GM21526 (cell line): Measurements from ENCODE around the gene CARMIL3.
"Not testable (repeated sequence)": the region's sequence is repeated elsewhere in the genome, so short reads cannot be mapped to it uniquely, and the experiment has no call there.

Experiments used
- ATAC-seq: cut with Tn5 transposase; IDR thresholded peaks from one replicate; pipeline ENCODE4 v1.9.1; 2021; ENCODE audit warnings: moderate library complexity; ENCODE audit not compliant: unreplicated experiment, low FRiP score

CARMIL3 gene, protein sequence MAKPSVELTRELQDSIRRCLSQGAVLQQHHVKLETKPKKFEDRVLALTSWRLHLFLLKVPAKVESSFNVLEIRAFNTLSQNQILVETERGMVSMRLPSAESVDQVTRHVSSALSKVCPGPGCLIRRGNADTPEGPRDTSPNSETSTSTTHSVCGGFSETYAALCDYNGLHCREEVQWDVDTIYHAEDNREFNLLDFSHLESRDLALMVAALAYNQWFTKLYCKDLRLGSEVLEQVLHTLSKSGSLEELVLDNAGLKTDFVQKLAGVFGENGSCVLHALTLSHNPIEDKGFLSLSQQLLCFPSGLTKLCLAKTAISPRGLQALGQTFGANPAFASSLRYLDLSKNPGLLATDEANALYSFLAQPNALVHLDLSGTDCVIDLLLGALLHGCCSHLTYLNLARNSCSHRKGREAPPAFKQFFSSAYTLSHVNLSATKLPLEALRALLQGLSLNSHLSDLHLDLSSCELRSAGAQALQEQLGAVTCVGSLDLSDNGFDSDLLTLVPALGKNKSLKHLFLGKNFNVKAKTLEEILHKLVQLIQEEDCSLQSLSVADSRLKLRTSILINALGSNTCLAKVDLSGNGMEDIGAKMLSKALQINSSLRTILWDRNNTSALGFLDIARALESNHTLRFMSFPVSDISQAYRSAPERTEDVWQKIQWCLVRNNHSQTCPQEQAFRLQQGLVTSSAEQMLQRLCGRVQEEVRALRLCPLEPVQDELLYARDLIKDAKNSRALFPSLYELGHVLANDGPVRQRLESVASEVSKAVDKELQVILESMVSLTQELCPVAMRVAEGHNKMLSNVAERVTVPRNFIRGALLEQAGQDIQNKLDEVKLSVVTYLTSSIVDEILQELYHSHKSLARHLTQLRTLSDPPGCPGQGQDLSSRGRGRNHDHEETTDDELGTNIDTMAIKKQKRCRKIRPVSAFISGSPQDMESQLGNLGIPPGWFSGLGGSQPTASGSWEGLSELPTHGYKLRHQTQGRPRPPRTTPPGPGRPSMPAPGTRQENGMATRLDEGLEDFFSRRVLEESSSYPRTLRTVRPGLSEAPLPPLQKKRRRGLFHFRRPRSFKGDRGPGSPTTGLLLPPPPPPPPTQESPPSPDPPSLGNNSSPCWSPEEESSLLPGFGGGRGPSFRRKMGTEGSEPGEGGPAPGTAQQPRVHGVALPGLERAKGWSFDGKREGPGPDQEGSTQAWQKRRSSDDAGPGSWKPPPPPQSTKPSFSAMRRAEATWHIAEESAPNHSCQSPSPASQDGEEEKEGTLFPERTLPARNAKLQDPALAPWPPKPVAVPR (N-terminal part only)

DNA sequence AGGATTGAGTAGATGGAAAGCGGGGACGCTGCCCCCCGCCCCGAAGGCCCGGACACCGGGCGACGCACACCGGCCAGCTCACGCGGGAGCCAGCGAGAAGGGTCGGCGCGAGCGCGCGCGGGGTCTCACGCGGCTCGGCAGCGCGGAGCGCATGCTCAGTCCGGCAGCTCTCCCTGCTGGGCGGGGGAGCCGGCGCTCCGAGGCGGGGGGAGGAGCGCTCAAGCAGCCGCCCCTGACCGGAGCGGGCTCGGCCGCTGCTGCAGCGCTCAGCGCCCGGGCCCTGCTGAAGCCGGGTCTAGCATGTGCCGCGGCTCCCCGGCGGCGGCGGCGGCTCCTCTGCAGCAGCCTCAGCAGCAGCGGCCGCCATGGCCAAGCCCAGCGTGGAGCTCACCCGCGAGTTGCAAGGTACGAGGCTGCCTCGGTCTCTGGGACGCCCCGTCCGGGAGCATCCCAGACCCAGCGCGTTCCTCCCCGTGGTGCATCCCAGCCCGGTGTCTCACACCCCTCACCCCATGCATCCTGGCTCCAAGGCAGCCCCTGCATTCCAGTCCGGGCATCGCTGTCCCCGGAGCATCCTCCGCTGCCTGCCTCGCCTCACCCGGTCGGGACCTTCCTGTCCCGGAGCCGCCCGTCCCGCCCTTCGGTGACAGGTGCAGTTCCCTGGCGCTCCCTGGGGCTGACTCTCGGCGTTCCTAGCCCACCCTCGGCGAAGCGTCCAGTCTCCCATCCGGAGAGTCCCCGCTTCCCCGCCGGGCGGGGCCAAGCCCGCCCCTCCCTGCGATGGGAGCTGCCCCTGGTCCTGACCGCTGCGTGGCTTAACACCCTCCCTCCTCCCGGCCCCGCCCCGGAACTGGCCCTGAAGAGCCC, at the start of gene CARMIL3:
CARMIL3 (plus strand) TSS at position 221 of the 867 bp plus-strand sequence; CDS start at position 366, 145 bp downstream.
- ATAC-seq: peak; percentile 62

DNA sequence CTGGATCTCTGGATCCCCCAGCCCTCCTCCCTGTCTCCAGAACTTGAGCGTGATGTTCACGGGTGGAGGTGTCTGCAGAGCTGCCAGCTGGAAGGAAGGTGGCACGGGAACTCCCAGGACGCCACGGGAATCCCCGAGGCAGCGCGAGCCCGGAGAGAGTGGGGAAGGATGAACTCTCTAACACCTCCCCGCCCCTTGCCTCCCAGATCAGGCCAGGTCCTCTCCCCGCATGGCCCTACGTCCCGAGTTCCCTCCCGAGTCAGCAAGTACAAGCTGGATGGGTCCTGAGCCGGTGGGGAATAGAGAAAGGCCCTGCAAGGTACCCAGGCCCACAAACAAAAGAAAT, 45.4 kb upstream of the CARMIL3 start:
- peak; percentile 16 for ATAC-seq

DNA sequence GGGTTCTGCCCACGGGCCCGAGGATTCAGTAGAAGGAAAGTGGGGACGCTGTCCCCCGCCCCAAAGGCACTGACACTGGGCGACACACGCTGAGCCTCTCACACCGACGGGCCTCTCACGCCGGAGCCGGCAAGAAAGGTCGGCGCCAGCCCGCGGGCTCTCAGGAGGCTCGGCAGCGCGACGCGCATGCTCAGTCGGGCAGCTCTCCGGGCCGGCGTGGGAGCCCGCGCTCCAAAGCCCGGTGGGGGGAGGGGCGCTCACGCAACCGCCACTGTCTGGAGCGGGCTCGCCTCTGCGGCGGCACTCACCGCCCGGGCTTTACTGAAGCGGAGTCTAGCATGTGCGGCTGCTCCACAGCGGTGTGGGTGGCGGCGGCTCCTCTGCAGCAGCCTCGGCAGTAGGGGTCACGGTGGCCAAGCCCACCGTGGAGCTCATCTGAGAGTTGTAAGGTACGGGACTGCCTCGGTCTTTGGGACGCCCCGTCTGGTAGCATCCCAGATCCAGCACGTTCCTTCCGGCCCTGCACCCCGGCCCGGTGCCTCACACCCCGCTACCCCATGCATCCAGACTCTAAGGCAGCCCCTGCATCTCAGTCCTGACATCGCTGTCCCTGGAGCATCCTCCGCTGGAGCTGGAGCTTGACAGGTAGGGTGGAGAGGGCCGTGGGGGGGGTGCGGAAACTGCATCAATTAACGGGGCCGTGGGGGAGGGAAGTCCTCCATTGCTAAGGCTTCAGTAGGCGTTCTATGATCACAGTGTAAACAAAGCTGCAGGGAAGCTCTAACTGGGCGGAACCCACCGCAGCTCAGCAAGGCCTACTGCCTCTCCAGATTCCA, 44.8 kb upstream of the CARMIL3 start:
- peak; percentile 91 for ATAC-seq

DNA sequence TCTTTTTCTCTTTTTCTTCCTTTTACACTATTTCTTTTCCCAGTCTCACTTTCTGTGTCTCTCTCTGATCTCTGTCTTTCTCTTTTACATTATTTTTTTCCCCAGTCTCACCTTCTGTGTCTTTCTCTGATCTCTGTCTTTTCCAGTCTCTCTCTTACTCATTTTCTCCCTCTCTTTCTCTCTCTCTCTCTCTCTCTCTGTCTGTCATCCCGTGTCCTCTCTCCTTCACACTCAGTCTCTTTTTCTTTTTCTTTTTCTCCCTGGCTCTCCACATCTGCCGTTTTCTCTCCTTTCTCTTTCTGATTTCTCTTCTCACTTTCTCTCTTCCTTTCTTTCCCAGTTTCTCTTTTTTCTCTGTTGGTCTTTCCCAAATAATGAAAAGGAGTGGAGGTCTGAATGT, 40.8 kb upstream of the CARMIL3 start:
- ATAC-seq: no peak

DNA sequence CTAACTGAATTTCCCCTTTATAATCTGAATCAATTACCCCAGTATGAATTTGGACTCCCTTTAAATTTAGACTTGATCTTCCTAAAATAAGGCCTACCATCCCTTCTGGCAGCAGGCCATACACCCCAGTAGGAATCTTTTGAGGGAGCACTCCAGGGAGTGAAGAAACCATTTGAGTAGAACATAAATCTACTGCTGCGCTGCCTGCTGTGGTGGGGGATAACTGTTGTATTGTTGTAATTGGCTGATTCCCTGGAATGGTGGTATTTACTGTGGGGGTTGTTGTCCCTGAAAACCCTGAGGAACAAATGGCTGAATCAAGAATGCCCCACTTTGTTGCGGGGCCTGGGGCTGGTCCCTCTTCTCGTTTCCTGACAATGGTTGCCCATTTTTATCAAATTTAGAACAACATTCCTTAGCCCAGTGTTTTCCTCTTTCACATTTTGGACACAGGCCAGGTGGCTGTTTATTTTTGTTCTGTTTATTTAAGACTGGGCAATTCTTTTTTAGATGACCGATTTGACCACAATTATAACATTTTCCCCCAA, 39.0 kb upstream of the CARMIL3 start:
- ATAC-seq: not testable (repeated sequence)

DNA sequence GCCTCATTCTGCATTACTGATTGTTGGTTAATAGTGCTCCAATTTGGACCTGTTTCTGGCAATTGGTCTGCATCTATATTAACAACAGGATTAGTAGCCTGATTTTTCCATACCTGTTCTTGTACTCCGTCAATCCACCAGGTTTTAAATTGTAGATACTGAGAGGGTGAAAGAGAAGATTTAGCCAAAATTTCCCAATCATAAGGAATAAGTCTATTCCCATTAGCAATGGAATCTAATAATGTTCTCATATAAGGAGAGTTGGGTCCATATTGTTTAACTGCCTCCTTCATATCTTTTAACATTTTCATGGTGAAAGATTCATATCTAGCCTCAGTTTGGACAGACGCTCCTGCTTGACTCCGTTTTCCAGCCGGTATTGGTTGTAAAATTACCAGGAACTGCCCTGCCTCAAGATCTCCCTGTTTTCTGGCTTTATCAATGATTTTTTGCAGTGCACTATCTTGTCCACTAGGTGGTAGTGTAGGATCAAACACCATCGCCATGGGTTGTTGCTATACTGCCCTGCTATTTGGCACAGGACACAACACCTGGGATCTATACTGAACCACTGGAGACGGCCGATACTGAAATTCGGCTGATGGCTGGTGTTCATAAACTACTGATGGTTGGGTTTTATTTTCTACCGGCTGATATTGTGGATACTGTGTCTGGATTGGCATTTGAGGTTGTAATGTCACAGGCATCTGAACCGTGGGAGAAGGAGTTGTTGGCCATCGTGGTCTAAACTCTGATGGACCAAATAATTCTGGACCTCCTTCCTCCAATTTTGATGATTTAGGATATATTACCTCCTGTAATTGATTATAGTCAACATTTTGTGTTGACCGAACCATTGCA, 37.9 kb upstream of the CARMIL3 start:
- no peak for ATAC-seq

DNA sequence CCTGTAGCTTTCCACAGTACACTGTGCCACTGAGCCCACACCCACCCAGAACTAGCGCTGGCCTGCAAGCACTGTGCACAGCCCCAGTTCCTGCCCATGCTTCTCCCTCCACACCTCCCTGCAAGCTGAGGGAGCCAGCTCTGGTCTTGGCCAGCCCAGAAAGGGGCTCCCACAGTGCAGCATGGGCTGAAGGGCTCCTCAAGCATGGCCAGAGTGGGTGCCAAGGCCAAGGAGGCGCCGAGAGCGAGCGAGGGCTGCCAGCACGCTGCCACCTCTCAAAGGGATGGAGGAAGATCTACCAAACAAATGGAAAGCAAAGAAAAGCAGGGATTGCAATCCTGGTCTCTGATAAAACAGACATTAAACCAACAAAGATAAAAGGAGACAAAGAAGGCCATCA, 36.1 kb upstream of the CARMIL3 start:
- not testable (repeated sequence) for ATAC-seq

DNA sequence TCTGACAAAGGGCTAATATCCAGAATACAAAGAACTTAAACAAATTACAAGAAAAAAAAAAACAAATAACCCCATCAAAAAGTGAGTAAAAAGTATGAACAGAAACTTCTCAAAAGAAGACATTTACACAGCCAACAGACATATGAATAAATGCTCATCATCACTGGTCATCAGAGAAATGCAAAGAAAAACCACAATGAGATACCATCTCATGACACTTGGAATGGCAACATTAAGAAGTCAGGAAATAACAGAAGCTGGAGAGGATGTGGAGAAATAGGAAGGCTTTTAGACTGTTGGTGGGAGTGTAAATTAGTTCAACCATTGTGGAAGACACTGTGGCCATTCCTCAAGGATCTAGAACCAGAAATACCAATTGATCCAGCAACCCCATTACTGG, 32.8 kb upstream of the CARMIL3 start:
- ATAC-seq: not testable (repeated sequence)

DNA sequence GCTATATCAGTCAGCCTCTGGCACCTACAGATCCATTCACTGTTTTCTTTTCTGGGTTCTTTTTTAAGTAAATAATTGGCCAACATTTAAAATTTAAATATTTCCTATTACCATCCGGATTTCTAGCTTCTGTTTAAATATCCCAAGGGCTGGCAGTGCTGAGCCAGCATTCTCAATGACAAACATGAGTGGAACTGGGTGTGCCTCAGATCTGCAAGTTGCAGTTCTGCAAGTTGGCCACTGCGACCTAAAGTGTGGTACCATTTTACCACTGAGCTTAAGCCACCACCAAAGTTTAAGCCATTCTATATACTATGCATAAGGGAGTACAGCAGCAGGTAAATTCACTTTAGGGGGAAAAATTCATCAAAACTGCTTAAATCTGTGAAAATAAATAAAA, 31.9 kb upstream of the CARMIL3 start:
- ATAC-seq: not testable (repeated sequence)

DNA sequence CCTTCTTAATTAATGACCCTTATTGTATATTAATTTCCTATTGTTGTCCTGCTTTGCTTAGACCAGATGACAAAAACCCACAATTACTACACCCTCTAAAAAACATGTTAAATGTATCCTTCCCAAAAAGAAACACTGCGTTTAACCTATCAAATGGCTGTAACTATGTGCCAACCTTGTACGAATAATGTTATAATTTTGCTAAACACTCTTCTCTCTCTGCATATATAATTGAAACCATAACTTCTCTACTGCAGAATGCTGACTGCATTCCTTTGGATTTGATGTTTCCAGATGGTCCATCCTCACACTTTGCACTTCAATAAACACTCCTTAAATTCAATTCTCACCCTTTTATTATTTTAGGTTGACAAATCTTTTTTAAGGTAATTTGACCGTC, 31.3 kb upstream of the CARMIL3 start:
- ATAC-seq: not testable (repeated sequence)

DNA sequence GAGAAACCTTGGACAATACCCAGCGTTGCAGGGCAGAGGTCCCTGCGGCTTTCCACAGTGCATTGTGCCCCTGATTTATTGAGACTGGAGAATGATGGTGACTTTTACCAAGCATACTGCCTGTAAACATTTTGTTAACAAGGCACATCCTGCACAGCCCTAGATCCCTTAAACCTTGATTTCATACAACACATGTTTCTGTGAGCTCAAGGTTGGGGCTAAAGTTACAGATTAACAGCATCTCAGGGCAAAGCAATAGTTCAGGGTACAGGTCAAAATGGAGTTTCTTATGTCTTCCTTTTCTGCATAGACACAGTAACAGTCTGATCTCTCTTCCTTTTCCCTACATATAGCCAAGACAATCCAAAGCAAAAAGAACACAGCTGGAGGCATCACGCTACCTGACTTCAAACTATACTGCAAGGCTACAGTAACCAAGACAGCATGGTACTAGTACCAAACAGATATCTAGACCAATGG, 26.8 kb upstream of the CARMIL3 start:
- not testable (repeated sequence) for ATAC-seq

DNA sequence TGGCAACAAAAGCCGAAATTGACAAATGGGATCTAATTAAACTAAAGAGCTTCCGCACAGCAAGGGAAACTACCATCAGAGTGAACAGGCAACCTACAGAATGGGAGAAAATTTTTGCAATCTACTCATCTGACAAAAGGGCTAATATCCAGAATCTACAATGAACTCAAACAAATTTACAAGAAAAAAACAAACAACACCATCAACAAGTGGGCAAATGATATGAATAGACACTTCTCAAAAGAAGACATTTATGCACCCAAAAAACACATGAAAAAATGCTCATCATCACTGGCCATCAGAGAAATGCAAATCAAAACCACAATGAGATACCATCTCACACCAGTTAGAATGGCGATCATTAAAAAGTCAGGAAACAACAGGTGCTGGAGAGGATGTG, 22.1 kb upstream of the CARMIL3 start:
- not testable (repeated sequence) for ATAC-seq

DNA sequence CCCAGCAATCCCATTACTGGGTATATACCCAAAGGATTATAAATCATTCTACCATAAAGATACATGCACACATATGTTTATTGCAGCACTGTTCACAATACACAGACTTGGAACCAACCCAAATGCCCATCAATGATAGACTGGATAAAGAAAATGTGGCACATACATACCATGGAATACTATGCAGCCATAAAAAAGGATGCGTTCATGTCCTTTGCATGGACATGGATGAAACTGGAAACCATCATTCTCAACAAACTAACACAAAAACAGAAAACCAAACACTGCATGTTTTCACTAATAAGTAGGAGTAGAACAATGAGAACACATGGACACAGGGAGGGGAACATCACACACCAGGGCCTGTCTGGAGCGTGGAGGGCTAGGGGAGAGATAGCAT, 20.5 kb upstream of the CARMIL3 start:
- ATAC-seq: not testable (repeated sequence)

DNA sequence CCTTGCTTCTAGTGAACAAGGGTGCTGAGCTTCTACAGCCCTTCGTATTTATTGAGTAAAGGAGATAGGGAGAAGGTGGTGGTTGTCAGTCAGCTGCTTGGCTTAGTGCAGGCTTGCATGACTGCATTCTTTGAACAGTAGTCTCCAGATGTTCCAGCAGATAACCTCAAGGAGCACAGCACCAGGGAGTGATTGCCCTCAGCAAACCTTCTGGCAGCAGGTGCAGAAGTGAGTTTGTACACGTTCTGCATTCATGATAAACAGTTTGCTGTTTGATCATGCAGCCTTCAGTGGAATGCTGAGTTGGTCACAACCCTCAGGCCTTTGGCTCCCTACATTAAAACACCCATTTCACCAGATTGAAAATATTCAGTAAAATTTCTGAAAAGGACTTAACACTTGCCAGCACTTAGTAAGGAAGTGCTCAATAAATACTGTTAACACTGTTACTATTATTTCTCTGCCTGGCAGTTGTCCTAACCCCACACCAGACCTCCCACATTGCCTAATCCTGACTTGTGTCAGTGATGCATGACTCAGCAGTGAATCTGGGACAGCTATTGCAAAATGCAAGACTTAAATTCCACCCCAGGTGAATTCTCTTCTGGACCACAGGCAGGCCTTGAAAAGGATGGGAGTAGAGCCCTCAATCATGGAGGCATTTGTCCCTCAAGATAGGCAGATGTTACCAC, 18.9 kb upstream of the CARMIL3 start:
- no peak for ATAC-seq

DNA sequence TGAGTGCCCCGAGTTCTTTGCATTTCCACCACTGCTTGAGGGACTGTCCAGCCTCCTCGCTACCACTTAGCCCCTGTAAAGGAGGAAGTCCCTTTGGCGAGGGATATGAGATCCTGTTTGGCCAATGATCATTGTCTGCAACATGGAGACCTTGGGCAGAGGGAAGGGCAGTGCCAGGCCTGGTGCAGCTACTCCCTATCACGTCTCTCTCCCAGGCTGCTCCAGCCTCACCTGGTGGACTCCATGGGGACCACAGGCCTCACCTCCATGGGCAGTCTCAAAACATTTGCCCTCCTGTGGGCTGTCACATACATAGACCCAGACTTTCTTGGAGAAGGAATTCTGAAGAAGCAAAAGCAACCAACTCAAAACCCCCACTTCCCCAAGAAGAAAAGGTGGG, 16.0 kb upstream of the CARMIL3 start:
- not testable (repeated sequence) for ATAC-seq

DNA sequence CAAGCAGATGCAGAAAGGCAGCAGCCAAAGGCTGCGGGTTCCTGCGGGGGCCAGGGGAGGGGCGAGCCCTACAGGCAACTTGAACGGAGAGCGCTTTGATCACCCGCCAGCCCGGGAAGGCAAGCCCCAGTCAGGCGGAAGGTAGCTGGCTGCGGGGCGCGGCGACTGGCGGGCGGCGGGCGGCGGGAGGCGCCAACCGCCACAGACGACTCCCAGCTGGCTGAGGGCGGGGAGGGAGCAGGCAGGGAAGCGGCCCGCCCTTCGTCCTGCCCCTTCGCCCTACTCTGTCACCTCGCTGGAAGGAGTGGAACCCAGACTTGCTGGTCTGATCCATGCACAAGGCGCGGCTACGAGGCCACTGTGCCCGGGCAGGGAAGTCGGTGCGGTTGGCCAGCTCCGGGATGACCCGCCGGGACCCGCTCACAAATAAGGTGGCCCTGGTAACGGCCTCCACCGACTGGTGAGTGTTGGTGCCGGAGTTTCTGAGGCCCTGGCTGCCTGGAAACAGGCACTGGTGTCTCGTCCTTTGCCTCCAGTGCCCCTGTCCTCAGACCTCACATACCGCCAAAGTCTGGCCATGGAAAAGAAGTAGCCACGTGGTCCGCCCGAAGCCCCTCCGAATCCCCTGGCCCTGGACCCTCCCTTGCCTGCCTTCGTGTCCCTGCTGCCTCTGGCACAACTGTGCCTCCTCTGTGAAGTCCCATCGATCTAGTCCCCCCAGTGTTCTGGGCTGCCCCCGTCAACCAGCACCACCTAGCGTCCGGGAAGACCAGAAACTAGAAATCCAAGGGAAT, 15.4 kb upstream of the CARMIL3 start:
- ATAC-seq: peak; percentile 56
